ENCODE measurements around the gene MTUS2.

GRCh38 chr13:29516880-29517279, 696.7 kb downstream of the MTUS2 start:
- TF ChIP-seq CTCF (IDR thresholded peaks at IDR 0.05) (no peak), EZH2 (IDR thresholded peaks at IDR 0.05) (no peak), EZH2phosphoT487 (IDR thresholded peaks at IDR 0.05) (no peak)

Data from neural progenitor cell (in vitro differentiated cells).